Upper lobe of left lung (tissue), 4 donors: ENCODE measurements around the gene MGLL.

Experiments used
- POLR2A ChIP-seq, 4 donors: fragments of 450-650 bp; IDR thresholded peaks; one replicate each; pipeline ENCODE4 v1.5.1; 2016 to 2017; ENCODE audit warnings: antibody characterized with exemption in 4 of 4, mild to moderate bottlenecking in 2 of 4
- POLR2AphosphoS5 ChIP-seq, 2 donors: sonication (generic); formaldehyde crosslinking; IDR thresholded peaks; one replicate each; pipeline ENCODE4 v1.5.1; 2017; ENCODE audit warnings: antibody characterized with exemption in 2 of 2
- TF ChIP-seq, protein P1 (sequence below), 6 experiments: fragments of 450-650 bp in 4 of 6; fragments of 200-600 bp in 2 of 6; sonication (generic) in 2 of 6; IDR thresholded peaks; one replicate each; pipeline ENCODE4 v1.5.1; 2016 to 2019; ENCODE audit warnings: antibody characterized with exemption in 6 of 6

- TF ChIP-seq, protein P1, sequence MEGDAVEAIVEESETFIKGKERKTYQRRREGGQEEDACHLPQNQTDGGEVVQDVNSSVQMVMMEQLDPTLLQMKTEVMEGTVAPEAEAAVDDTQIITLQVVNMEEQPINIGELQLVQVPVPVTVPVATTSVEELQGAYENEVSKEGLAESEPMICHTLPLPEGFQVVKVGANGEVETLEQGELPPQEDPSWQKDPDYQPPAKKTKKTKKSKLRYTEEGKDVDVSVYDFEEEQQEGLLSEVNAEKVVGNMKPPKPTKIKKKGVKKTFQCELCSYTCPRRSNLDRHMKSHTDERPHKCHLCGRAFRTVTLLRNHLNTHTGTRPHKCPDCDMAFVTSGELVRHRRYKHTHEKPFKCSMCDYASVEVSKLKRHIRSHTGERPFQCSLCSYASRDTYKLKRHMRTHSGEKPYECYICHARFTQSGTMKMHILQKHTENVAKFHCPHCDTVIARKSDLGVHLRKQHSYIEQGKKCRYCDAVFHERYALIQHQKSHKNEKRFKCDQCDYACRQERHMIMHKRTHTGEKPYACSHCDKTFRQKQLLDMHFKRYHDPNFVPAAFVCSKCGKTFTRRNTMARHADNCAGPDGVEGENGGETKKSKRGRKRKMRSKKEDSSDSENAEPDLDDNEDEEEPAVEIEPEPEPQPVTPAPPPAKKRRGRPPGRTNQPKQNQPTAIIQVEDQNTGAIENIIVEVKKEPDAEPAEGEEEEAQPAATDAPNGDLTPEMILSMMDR (IDR thresholded peaks at IDR 0.05) = no peak
- TF ChIP-seq POLR2A (IDR thresholded peaks at IDR 0.05) (no peak), POLR2AphosphoS5 (IDR thresholded peaks at IDR 0.05) (no peak)
Measured at GRCh38 chr3:127712881-127713771, 109.2 kb downstream of the MGLL start.
